ENCODE results near the gene MYO3B.

- TF ChIP-seq CTCF (IDR thresholded peaks at IDR 0.05; ENCODE audit: low read depth, low read length) (no peak), EZH2phosphoT487 (IDR thresholded peaks at IDR 0.05; ENCODE audit: low read depth) (no peak)
Observed at GRCh38 chr2:170288859-170289258, 110.9 kb downstream of the MYO3B start.
